MCF 10A (cell line): ENCODE results near the gene ATG10. TPM values are rescaled to one million over a fixed set of nuclear protein-coding genes. Genes with fewer than 3 reads are reported as not detected.

ENCODE experiments used
- BruUV-seq: library from RNA; stranded (reverse); fragments of 400-500 nt; replicated peaks from 2 replicates; lab custom pipeline; 2021; lab: Mats Ljungman, UMichigan
- CTCF ChIA-PET: fragments of 300-600 bp; sonication (Branson Sonifier 250); formaldehyde crosslinking; extraction: SDS; loops from one replicate; lab custom pipeline; 2021; ENCODE audit warnings: antibody characterized with exemption, inconsistent platforms; lab: Yijun Ruan, JAX
- POLR2A ChIA-PET: fragments of 300-600, 350-650 bp; sonication (Branson Sonifier 250); formaldehyde crosslinking; extraction: SDS; loops from one replicate; lab custom pipeline; 2020; ENCODE audit warnings: antibody characterized with exemption, inconsistent platforms; lab: Yijun Ruan, JAX
- DNase-seq: peaks from one replicate; pipeline ENCODE4 v3.0.0-alpha.2; 2018; ENCODE audit not compliant: unreplicated experiment
- H3K27ac Mint-ChIP-seq: one replicate; pipeline ENCODE4 v1.8.0; 2022; ENCODE audit warnings: mild to moderate bottlenecking, low read depth, mixed read lengths; ENCODE audit not compliant: unreplicated experiment
- H3K27me3 Mint-ChIP-seq: one replicate; pipeline ENCODE4 v1.8.0; 2022; ENCODE audit warnings: mixed read lengths; ENCODE audit not compliant: insufficient read depth, unreplicated experiment
- H3K36me3 Mint-ChIP-seq: one replicate; pipeline ENCODE4 v1.8.0; 2022; ENCODE audit warnings: mild to moderate bottlenecking, moderate library complexity, mixed read lengths; ENCODE audit not compliant: insufficient read depth, unreplicated experiment
- H3K4me1 Mint-ChIP-seq: one replicate; pipeline ENCODE4 v1.8.0; 2022; ENCODE audit warnings: mixed read lengths; ENCODE audit not compliant: insufficient read depth, unreplicated experiment
- H3K4me3 Mint-ChIP-seq: one replicate; pipeline ENCODE4 v1.8.0; 2022; ENCODE audit warnings: mild to moderate bottlenecking, moderate library complexity, mixed read lengths; ENCODE audit not compliant: unreplicated experiment
- H3K9me3 Mint-ChIP-seq: one replicate; pipeline ENCODE4 v1.8.0; 2022; ENCODE audit warnings: mixed read lengths; ENCODE audit not compliant: unreplicated experiment
- CTCF ChIP-seq: fragments of 200-600 bp; IDR thresholded peaks from one replicate; pipeline ENCODE4 v1.8.0; 2022; ENCODE audit warnings: antibody characterized with exemption, mild to moderate bottlenecking; ENCODE audit not compliant: unreplicated experiment
- intact Hi-C: fragments of 100-400 bp; cut with micrococcal nuclease; formaldehyde crosslinking; loops from 2 replicates; pipeline ENCODE4 v1.14.1; 2022
- total RNA-seq: library from RNA; stranded (reverse); gene quantifications from 2 replicates; pipeline ENCODE4 v1.2.3, GENCODE V29; 2022

Gene ATG10
- total RNA-seq, 1 experiment from 2014 or later = 9.9 TPM

- no peak for DNase-seq
- Mint-ChIP-seq H3K4me1 (peaks cover 22% of the 10 kb centered on the region), H3K27ac (no peak overlapping the region), H3K27me3 (no peaks in the 10 kb centered on the region), H3K36me3 (no peaks in the 10 kb centered on the region), H3K9me3 (no peaks in the 10 kb centered on the region), H3K4me3 (no peak overlapping the region)
- intact Hi-C loops = no loop called here
- BruUV-seq = no TSS peak
- TF ChIP-seq CTCF = no peak
- ChIA-PET CTCF (interaction anchor here (0.6 kb wide), 1 partner anchor 185 kb away, joined by 4 read pairs; no protein-coding TSS in a partner anchor), POLR2A (interaction anchor here (5.0 kb wide), 1 partner anchor 10 kb away, joined by 19 read pairs; no protein-coding TSS in a partner anchor)
These were observed 183.5 kb downstream of the ATG10 start for GRCh38 chr5:82155305-82155704.

DNA sequence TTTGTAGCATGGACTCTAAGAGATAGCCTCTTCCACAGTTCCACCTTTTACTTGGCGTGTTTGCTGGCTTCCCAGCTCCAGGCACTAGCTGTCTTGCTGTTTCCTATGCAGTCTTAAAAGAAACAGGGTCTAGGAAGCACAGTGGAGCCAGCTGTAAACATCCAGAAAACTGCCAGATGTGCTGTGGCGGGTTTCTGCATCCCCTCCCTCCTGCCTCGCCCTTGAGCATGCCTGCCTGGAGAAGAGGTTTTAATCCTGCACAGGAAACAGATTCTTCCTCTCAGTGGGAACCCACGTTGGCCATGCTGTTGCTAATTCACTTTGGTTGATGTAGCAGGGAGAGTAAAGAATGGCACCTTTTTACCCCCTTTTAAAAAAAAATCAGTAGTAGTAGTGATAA lies 185.1 kb downstream of the ATG10 start:
- peaks cover 21% of the 10 kb centered on the region for H3K4me1 Mint-ChIP-seq
- CTCF ChIA-PET = interaction anchor here (1.1 to 1.2 kb wide), 2 partner anchors 9 to 50 kb away, joined by 3 to 5 read pairs; no protein-coding TSS in a partner anchor

DNA sequence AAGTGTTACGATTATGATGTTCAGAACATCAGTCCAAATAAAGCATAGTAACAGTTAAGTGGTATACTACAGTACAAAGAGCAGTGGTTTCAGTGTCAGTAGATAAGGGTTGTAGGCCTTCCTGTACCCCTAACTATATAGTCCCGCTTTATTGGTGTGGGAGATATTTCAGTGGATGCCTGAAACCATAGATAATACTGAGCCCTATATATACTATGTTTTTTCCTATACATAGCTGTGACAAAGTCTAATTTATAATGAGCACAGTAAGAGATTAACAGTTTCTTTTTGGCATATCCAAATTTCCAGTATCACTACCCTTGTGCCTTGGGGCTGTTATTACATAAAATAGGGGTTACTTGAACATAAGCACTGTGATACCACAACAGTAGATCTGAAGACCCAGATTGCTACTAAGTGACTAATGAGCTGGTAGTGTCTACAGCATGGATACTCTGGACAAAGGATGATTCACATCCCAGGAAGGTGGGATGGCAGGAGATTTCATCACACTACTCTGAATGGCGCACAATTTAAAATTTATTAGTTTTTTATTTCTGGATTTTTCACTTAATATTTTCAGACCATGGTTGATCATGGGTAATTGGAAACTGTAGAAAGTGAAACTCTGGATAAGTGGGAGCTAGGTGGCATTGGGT lies 187.1 kb downstream of the ATG10 start:
- DNase-seq = peak; percentile 86
- no peak for TF ChIP-seq CTCF
- Mint-ChIP-seq H3K4me3 (no peak overlapping the region), H3K27ac (peak overlapping the region; percentile 70), H3K27me3 (no peaks in the 10 kb centered on the region), H3K4me1 (peaks cover 21% of the 10 kb centered on the region), H3K9me3 (no peaks in the 10 kb centered on the region), H3K36me3 (no peaks in the 10 kb centered on the region)
- ChIA-PET CTCF (interaction anchor here (0.8 to 1.5 kb wide), 3 partner anchors 9 to 365 kb away, joined by 3 to 5 read pairs (median 3); no protein-coding TSS in a partner anchor), POLR2A (interaction anchor here (0.7 to 2.2 kb wide), 13 partner anchors 8 to 1752 kb away, joined by 3 to 20 read pairs (median 3); no protein-coding TSS in a partner anchor)
- intact Hi-C loops = no loop called here
- TSS peak; percentile 99 for BruUV-seq

More for the DNA sequence above, 185.1 kb downstream of the ATG10 start:
- Mint-ChIP-seq H3K4me3 (no peak overlapping the region), H3K36me3 (no peaks in the 10 kb centered on the region), H3K27ac (no peak overlapping the region), H3K27me3 (no peaks in the 10 kb centered on the region), H3K9me3 (no peaks in the 10 kb centered on the region)
- TF ChIP-seq CTCF = no peak
- intact Hi-C loops = no loop called here
- no TSS peak for BruUV-seq
- POLR2A ChIA-PET = interaction anchor here (1.1 to 5.0 kb wide), 2 partner anchors 8 to 9 kb away, joined by 3 to 19 read pairs; no protein-coding TSS in a partner anchor
- no peak for DNase-seq

DNA sequence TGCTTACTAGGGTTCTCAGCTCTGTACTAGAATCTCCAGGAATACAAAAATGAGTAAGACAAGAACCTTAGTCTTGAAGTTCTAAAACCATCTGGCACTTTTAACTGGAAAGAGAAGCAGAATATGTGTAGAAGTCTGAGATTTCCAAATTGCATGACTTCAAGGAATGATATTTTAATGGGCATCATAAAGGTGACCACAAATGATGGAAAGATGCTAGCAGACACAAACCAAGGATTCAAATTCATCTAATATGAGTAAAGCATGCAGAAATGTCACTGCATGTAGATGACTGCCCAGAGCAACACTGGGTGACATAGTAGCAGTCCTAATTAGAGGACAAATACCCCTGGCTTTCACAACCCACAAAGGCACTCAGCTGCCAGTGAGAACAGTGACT lies 189.1 kb downstream of the ATG10 start:
- TF ChIP-seq CTCF = no peak
- Mint-ChIP-seq H3K27me3 (no peaks in the 10 kb centered on the region), H3K9me3 (no peaks in the 10 kb centered on the region), H3K27ac (peak overlapping the region; percentile 46), H3K4me1 (peaks cover 38% of the 10 kb centered on the region), H3K4me3 (no peak overlapping the region), H3K36me3 (no peaks in the 10 kb centered on the region)
- DNase-seq = no peak
- intact Hi-C loops = no loop called here
- POLR2A ChIA-PET = interaction anchor here (1.8 to 2.7 kb wide), 3 partner anchors 10 to 54 kb away, joined by 8 to 18 read pairs (median 10); no protein-coding TSS in a partner anchor
- BruUV-seq = no TSS peak
- CTCF ChIA-PET = interaction anchor here (1.0 kb wide), 1 partner anchor 54 kb away, joined by 4 read pairs; no protein-coding TSS in a partner anchor
